Mesendoderm (in vitro differentiated cells): Measurements from ENCODE around the gene FYB2. TPM values are rescaled to one million over a fixed set of nuclear protein-coding genes. Genes with fewer than 3 reads are reported as not detected.
A peak's percentile ranks its signal among the peaks of the same experiment; 100 is the strongest.

Source experiments
- DNase-seq: peaks from one replicate; pipeline ENCODE4 v3.0.0; 2013
- H2AK5ac ChIP-seq: 2 replicates; pipeline ENCODE4 v1.6.1; 2013; ENCODE audit warnings: low read length, inconsistent platforms
- H2BK120ac ChIP-seq: 2 replicates; pipeline ENCODE4 v1.6.1; 2013; ENCODE audit warnings: low read depth, mild to moderate bottlenecking, low read length, moderate library complexity, mixed read lengths
- H2BK15ac ChIP-seq: replicated peaks from 2 replicates; pipeline ENCODE4 v1.6.1; 2013; ENCODE audit warnings: low read depth, mild to moderate bottlenecking, moderate library complexity
- H2BK5ac ChIP-seq: 2 replicates; pipeline ENCODE4 v1.6.1; 2013; ENCODE audit warnings: low read length, inconsistent platforms
- H3K18ac ChIP-seq: 2 replicates; pipeline ENCODE4 v1.6.1; 2013; ENCODE audit warnings: mild to moderate bottlenecking, low read length, mixed read lengths
- H3K23ac ChIP-seq: one replicate; pipeline ENCODE4 v1.6.1; 2013; ENCODE audit warnings: low read length
- H3K27ac ChIP-seq: 2 replicates; pipeline ENCODE4 v1.5.1; 2013; ENCODE audit warnings: low read depth, mild to moderate bottlenecking, inconsistent platforms, low read length, moderate library complexity
- H3K27me3 ChIP-seq: 2 replicates; pipeline ENCODE4 v1.6.1; 2013; ENCODE audit warnings: low read length, control low read depth, mild to moderate bottlenecking, inconsistent platforms; ENCODE audit not compliant: insufficient read depth, poor library complexity
- H3K36me3 ChIP-seq: 2 replicates; pipeline ENCODE4 v1.6.1; 2013; ENCODE audit warnings: low read length, inconsistent platforms; ENCODE audit not compliant: control insufficient read depth, insufficient read depth
- H3K4ac ChIP-seq: one replicate; pipeline ENCODE4 v1.6.1; 2013; ENCODE audit warnings: low read depth, mild to moderate bottlenecking, low read length, moderate library complexity
- H3K4me1 ChIP-seq: 2 replicates; pipeline ENCODE4 v1.6.1; 2013; ENCODE audit warnings: low read depth, low read length, inconsistent platforms; ENCODE audit not compliant: control insufficient read depth
- H3K4me2 ChIP-seq: 2 replicates; pipeline ENCODE4 v1.6.1; 2013; ENCODE audit warnings: low read length
- H3K4me3 ChIP-seq: 2 replicates; pipeline ENCODE4 v1.5.1; 2013; ENCODE audit warnings: mild to moderate bottlenecking, low read length
- H3K56ac ChIP-seq: one replicate; pipeline ENCODE4 v1.6.1; 2013; ENCODE audit warnings: low read length
- H3K79me1 ChIP-seq: 2 replicates; pipeline ENCODE4 v1.6.1; 2013; ENCODE audit warnings: low read length, inconsistent platforms
- H3K79me2 ChIP-seq: 2 replicates; pipeline ENCODE4 v1.6.1; 2013; ENCODE audit warnings: mild to moderate bottlenecking, low read length; ENCODE audit not compliant: control insufficient read depth, insufficient read depth
- H3K9ac ChIP-seq: 2 replicates; pipeline ENCODE4 v1.6.1; 2013; ENCODE audit warnings: low read length, inconsistent platforms
- H4K5ac ChIP-seq: one replicate; pipeline ENCODE4 v1.6.1; 2013; ENCODE audit warnings: low read length
- H4K8ac ChIP-seq: one replicate; pipeline ENCODE4 v1.6.1; 2013; ENCODE audit warnings: low read depth, mild to moderate bottlenecking, control low read depth, low read length, moderate library complexity
- WGBS: extraction: QIAGEN DNeasy Blood & Tissue Kit; methylation state at CpG from one replicate; pipeline ENCODE4 v1.1.7; 2013; ENCODE audit warnings: low lambda C conversion rate, missing lambda C conversion rate; ENCODE audit not compliant: insufficient coverage; ENCODE audit errors: extremely low coverage; 5-methylcytosine and 5-hydroxymethylcytosine counted together
- polyA plus RNA-seq, 2 experiments: library from polyadenylated mRNA; stranded (reverse); fragments of 200-250 nt; gene quantifications; one replicate each; pipeline ENCODE4 v1.2.3, GENCODE V29; 2013

Gene FYB2, protein sequence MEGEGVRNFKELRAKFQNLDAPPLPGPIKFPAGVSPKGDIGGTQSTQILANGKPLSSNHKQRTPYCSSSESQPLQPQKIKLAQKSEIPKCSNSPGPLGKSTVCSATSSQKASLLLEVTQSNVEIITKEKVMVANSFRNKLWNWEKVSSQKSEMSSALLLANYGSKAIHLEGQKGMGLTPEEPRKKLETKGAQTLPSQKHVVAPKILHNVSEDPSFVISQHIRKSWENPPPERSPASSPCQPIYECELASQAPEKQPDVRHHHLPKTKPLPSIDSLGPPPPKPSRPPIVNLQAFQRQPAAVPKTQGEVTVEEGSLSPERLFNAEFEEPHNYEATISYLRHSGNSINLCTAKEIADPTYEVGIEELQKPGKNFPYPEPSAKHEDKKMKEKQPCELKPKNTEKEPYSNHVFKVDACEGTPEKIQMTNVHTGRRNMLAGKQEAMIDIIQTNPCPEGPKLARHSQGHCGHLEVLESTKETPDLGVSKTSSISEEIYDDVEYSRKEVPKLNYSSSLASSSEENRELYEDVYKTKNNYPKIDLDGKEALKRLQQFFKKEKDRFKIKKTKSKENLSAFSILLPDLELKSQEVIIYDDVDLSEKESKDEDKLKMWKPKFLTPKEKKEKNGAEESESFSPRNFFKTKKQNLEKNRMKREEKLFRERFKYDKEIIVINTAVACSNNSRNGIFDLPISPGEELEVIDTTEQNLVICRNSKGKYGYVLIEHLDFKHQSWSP
- polyA plus RNA-seq (2013, experiment 1 of 2): 0.11 TPM
- polyA plus RNA-seq (2013, experiment 2 of 2): 0.13 TPM

DNA sequence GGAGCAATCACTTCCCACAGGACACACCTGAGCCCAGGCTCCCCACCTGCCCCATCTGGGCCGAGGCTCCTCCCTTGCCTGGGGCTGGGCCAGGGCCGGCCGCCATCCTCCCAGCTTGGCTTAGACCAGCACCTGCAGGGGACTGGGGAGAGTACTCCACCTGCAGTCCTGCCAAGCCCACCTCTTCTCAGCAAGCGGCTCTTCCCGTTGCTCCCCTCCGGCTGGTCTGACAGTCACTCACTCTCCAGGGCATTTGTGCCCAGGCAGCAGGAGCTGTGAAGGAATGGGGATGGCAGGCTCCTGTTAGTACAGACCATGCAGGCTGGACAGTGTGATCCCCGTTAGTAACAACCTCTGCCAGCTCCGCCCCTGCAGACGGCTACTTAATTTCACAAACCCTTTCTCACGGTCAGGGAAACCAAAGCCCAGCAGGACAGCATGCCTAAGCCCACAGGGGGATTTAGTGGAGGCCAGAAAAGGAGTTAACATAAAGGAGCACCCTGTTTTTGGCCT, at the start of gene FYB2:
Gene FYB2, minus strand, starts transcription at position 18 of the 513 bp plus-strand sequence. CDS start 114 bp downstream, outside the sequence.
- no peaks in the 10 kb centered on the region for H3K4me1 ChIP-seq
- no CpG with 5 or more reads among the region's 10 CpGs for WGBS
- H2BK15ac ChIP-seq: no peak within 1 kb of the TSS
- no peak within 1 kb of the TSS for H3K4me3 ChIP-seq
- H3K79me2 ChIP-seq: no peaks in the 10 kb centered on the region
- H3K23ac ChIP-seq: no peak within 1 kb of the TSS
- H3K56ac ChIP-seq: no peak within 1 kb of the TSS
- no peak within 1 kb of the TSS for H3K9ac ChIP-seq
- H3K4me2 ChIP-seq: no peak within 1 kb of the TSS
- DNase-seq: peak; percentile 63
- H4K5ac ChIP-seq: no peak within 1 kb of the TSS
- H3K27ac ChIP-seq: no peak within 1 kb of the TSS
- peak within 1 kb of the TSS; percentile 36 for H3K18ac ChIP-seq
- no peak within 1 kb of the TSS for H4K8ac ChIP-seq
- H2BK5ac ChIP-seq: no peak within 1 kb of the TSS
- H3K79me1 ChIP-seq: no peaks in the 10 kb centered on the region
- no peak within 1 kb of the TSS for H2AK5ac ChIP-seq
- no peaks in the 10 kb centered on the region for H3K27me3 ChIP-seq
- no peaks in the 10 kb centered on the region for H3K36me3 ChIP-seq
- no peak within 1 kb of the TSS for H3K4ac ChIP-seq
- no peak within 1 kb of the TSS for H2BK120ac ChIP-seq

DNA sequence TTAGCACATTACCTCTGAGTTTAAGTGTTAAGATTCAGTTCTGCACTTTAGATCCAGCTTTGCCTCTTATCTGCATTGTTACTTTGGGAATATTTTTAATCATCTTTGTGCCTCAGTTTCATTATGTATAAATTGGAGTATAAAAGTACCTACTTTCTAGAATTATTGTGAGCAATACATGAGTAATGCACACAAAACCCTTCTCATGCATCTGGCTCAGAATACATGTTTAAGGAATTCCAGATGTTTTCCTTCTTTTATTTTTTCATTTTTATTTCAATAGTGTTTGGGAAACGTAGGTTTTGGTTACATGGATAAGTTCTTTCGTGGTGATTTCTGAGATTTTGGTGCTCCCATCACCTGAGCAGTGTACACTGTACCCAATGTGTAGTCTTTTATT, 49.6 kb upstream of the FYB2 start:
- no peak overlapping the region for H2BK15ac ChIP-seq
- H3K56ac ChIP-seq: no peak overlapping the region
- H3K4me3 ChIP-seq: no peak overlapping the region
- no peaks in the 10 kb centered on the region for H3K27me3 ChIP-seq
- H4K8ac ChIP-seq: no peak overlapping the region
- no peaks in the 10 kb centered on the region for H3K79me2 ChIP-seq
- H3K79me1 ChIP-seq: no peaks in the 10 kb centered on the region
- no peaks in the 10 kb centered on the region for H3K36me3 ChIP-seq
- H3K4ac ChIP-seq: no peak overlapping the region
- no CpG with 5 or more reads among the region's 2 CpGs for WGBS
- no peak overlapping the region for H3K27ac ChIP-seq
- H3K23ac ChIP-seq: no peak overlapping the region
- no peak overlapping the region for H4K5ac ChIP-seq
- H2BK5ac ChIP-seq: no peak overlapping the region
- H3K4me2 ChIP-seq: no peak overlapping the region
- H2AK5ac ChIP-seq: no peak overlapping the region
- H2BK120ac ChIP-seq: no peak overlapping the region
- no peaks in the 10 kb centered on the region for H3K4me1 ChIP-seq
- DNase-seq: no peak
- no peak overlapping the region for H3K9ac ChIP-seq
- H3K18ac ChIP-seq: no peak overlapping the region

DNA sequence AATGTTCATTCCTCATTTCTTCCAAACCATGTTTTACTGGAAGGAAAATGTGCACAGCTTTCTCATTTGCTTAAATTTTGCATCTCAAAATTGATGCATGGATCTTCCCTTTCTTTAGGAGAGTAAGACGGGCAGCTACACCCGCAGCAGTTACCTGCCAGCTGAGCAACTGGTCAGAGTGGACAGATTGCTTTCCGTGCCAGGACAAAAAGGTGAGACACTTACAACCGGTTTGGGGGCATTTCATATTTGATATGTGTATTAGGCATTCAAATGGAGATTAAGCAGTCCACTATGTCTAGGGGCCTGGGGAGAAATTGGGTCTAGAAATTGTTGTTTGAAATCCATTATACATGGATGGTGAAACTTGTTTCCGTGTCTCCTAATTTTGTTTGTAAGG, 48.3 kb upstream of the FYB2 start:
- Histone ChIP-seq H2BK15ac (no peak overlapping the region), H2AK5ac (no peak overlapping the region), H3K79me1 (no peaks in the 10 kb centered on the region), H3K4me3 (no peak overlapping the region), H2BK5ac (no peak overlapping the region), H4K8ac (no peak overlapping the region), H3K23ac (no peak overlapping the region), H3K18ac (no peak overlapping the region), H2BK120ac (no peak overlapping the region), H4K5ac (no peak overlapping the region), H3K56ac (no peak overlapping the region), H3K4me1 (no peaks in the 10 kb centered on the region), H3K4me2 (no peak overlapping the region), H3K36me3 (no peaks in the 10 kb centered on the region), H3K27me3 (no peaks in the 10 kb centered on the region), H3K27ac (no peak overlapping the region), H3K9ac (no peak overlapping the region), H3K4ac (no peak overlapping the region), H3K79me2 (no peaks in the 10 kb centered on the region)
- no CpG with 5 or more reads among the region's 5 CpGs for WGBS
- no peak for DNase-seq

DNA sequence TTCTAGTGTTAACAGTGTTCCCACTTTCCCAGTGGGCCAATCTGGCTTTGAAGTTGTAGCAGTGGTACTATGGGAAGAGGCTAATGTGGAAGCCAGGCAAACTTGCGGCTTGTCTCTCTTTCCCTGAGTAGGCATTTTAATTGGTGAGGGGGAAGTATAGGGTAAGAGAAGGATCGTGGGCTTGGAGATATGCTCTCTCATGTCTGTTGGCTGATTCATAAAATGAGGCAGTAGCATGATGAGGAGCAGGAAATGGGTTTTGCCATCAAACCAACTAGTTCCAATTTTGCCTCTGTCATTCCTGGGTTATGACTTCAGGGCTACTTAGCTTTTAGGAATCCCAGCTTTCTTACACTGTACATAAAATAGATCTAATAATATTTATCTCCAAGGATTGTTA, 47.5 kb upstream of the FYB2 start:
- no peak overlapping the region for H3K4me3 ChIP-seq
- H4K5ac ChIP-seq: no peak overlapping the region
- no peak overlapping the region for H3K18ac ChIP-seq
- H3K9ac ChIP-seq: no peak overlapping the region
- no peak overlapping the region for H2BK15ac ChIP-seq
- no peak overlapping the region for H4K8ac ChIP-seq
- no peaks in the 10 kb centered on the region for H3K79me2 ChIP-seq
- H3K4ac ChIP-seq: no peak overlapping the region
- no peak overlapping the region for H3K56ac ChIP-seq
- H3K4me2 ChIP-seq: no peak overlapping the region
- H3K27ac ChIP-seq: no peak overlapping the region
- H3K4me1 ChIP-seq: no peaks in the 10 kb centered on the region
- H2AK5ac ChIP-seq: no peak overlapping the region
- no peaks in the 10 kb centered on the region for H3K27me3 ChIP-seq
- no peaks in the 10 kb centered on the region for H3K79me1 ChIP-seq
- H3K36me3 ChIP-seq: no peaks in the 10 kb centered on the region
- DNase-seq: no peak
- no peak overlapping the region for H2BK5ac ChIP-seq
- H2BK120ac ChIP-seq: no peak overlapping the region
- WGBS: no CpG with 5 or more reads among the region's 2 CpGs
- H3K23ac ChIP-seq: no peak overlapping the region

DNA sequence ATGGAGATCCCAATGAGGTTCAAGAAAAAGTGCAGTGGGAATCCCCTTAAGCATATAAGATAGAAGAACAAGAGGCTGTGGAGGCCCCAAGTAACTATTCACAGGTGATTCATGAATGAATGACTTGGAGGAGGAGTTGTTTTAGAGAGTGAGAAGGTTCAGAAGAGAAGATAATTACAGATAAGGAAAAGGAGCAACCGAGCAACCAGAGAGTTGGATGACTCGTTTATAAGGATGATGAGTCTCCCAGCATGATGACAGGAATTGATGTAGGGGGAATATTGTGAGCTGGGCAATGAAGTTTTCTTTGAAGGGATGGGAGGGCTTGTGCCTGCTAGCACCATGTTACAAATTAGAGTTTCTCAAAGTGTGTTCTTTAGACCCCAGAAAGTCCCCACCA, 45.2 kb upstream of the FYB2 start:
- no peak overlapping the region for H3K27ac ChIP-seq
- no peak overlapping the region for H4K5ac ChIP-seq
- no peak overlapping the region for H2BK15ac ChIP-seq
- H3K27me3 ChIP-seq: no peaks in the 10 kb centered on the region
- H3K9ac ChIP-seq: no peak overlapping the region
- no peaks in the 10 kb centered on the region for H3K79me1 ChIP-seq
- H3K79me2 ChIP-seq: no peaks in the 10 kb centered on the region
- no peak overlapping the region for H3K23ac ChIP-seq
- no peak overlapping the region for H2AK5ac ChIP-seq
- H4K8ac ChIP-seq: no peak overlapping the region
- no peak overlapping the region for H3K56ac ChIP-seq
- peak; percentile 32 for DNase-seq
- H2BK120ac ChIP-seq: no peak overlapping the region
- H2BK5ac ChIP-seq: no peak overlapping the region
- no peaks in the 10 kb centered on the region for H3K4me1 ChIP-seq
- no peak overlapping the region for H3K4ac ChIP-seq
- H3K4me2 ChIP-seq: no peak overlapping the region
- H3K36me3 ChIP-seq: no peaks in the 10 kb centered on the region
- no CpG with 5 or more reads among the region's 2 CpGs for WGBS
- H3K4me3 ChIP-seq: no peak overlapping the region
- H3K18ac ChIP-seq: no peak overlapping the region
